A673 (cell line): ENCODE measurements around the gene CEP20.

ENCODE experiments used
- CTCF ChIP-seq: fragments of 300-800, 200-600 bp; sonication (generic); conservative IDR thresholded peaks from 2 replicates; pipeline ENCODE4 v1.5.1; 2017; ENCODE audit warnings: low read depth, mild to moderate bottlenecking, antibody characterized with exemption, low read length, moderate library complexity, mixed read lengths
- EZH2 ChIP-seq: fragments of 200-600 bp; sonication (generic); IDR thresholded peaks from 2 replicates; pipeline ENCODE4 v1.6.1; 2017; ENCODE audit warnings: borderline replicate concordance, low read depth, mild to moderate bottlenecking, mixed read lengths, antibody characterized with exemption, low read length; ENCODE audit not compliant: poor library complexity, severe bottlenecking

GRCh38 chr16:15933781-15934180 is 45.4 kb upstream of the CEP20 start:
- TF ChIP-seq CTCF (no peak), EZH2 (no peak)
